Lung (tissue), 12 donors: Measurements from ENCODE around the gene ASTN2. TPM values are rescaled to one million over a fixed set of nuclear protein-coding genes. Genes with fewer than 3 reads are reported as not detected.

ENCODE experiments used
- ATAC-seq: fragments of 200-7000 bp; cut with Tn5 transposase; one replicate; pipeline ENCODE4 v1.9.1; 2020; ENCODE audit warnings: moderate number of reproducible peaks; ENCODE audit not compliant: insufficient read depth, low FRiP score
- DNase-seq, 3 donors: peaks; one replicate each; pipeline ENCODE4 v3.0.0-alpha.2; 2013 to 2017
- H3K27ac ChIP-seq, 2 donors: one replicate each; pipeline ENCODE4 v1.5.1; 2013; ENCODE audit warnings: mild to moderate bottlenecking in 2 of 2, moderate library complexity in 2 of 2, control low read depth in 1 of 2, inconsistent platforms in 1 of 2, low read depth in 1 of 2, low read length in 1 of 2
- H3K27me3 ChIP-seq, 3 donors: one replicate each; pipeline ENCODE4 v1.5.1; 2013; ENCODE audit warnings: low read length in 2 of 3; ENCODE audit not compliant: control insufficient read depth in 3 of 3, insufficient read depth in 3 of 3
- H3K36me3 ChIP-seq, 4 donors: one replicate each; pipeline ENCODE4 v1.5.1; 2013; ENCODE audit warnings: low read length in 4 of 4, mild to moderate bottlenecking in 1 of 4, moderate library complexity in 1 of 4; ENCODE audit not compliant: control insufficient read depth in 4 of 4, insufficient read depth in 4 of 4
- H3K4me1 ChIP-seq, 5 donors: one replicate each; pipeline ENCODE4 v1.5.1; 2013; ENCODE audit warnings: low read length in 5 of 5, mild to moderate bottlenecking in 2 of 5, moderate library complexity in 1 of 5; ENCODE audit not compliant: control insufficient read depth in 5 of 5, insufficient read depth in 5 of 5
- H3K4me3 ChIP-seq: one replicate; pipeline ENCODE4 v1.5.1; 2013; ENCODE audit warnings: mild to moderate bottlenecking, control low read depth, moderate library complexity
- H3K9ac ChIP-seq, 2 donors: one replicate each; pipeline ENCODE4 v1.5.1; 2013; ENCODE audit warnings: low read length in 2 of 2, control low read depth in 1 of 2; ENCODE audit not compliant: insufficient read depth in 1 of 2
- H3K9me3 ChIP-seq, 4 donors: one replicate each; pipeline ENCODE4 v1.5.1; 2013; ENCODE audit warnings: low read length in 3 of 4, mild to moderate bottlenecking in 1 of 4, moderate library complexity in 1 of 4; ENCODE audit not compliant: control insufficient read depth in 4 of 4, insufficient read depth in 3 of 4
- WGBS, 2 donors: extraction: QIAGEN DNeasy Blood & Tissue Kit; methylation state at CpG; one replicate each; pipeline ENCODE4 v1.1.7; 2013; 5-methylcytosine and 5-hydroxymethylcytosine counted together
- polyA plus RNA-seq, 2 donors: library from polyadenylated mRNA; stranded (reverse); fragments of 200-250 nt; gene quantifications; one replicate each; pipeline ENCODE4 v1.2.1, GENCODE V29; 2013
- total RNA-seq, 2 donors: library from RNA; depleted of rRNA in 1 of 2; stranded (reverse); fragments of >200 nt in 1 of 2; gene quantifications; one replicate each; pipeline ENCODE4 v1.2.1, GENCODE V29; 2014 to 2021
- TF ChIP-seq, protein P1 (sequence below): IDR thresholded peaks from 2 replicates; pipeline ENCODE4 v1.5.1; 2012; ENCODE audit warnings: mild to moderate bottlenecking; ENCODE audit errors: control extremely low read depth, extremely low read depth
- donor health status: control.
- donor health status: control.
- donor health status: Bipolar disorder and iron deficiency.
- donor health status: healthy.
- donor health status: DM: yes; HTN: yes; CAD: no.

The ASTN2 gene
- total and polyA plus RNA-seq, 4 donors, result 1.4 to 7.0 (median 3.3) TPM

DNA sequence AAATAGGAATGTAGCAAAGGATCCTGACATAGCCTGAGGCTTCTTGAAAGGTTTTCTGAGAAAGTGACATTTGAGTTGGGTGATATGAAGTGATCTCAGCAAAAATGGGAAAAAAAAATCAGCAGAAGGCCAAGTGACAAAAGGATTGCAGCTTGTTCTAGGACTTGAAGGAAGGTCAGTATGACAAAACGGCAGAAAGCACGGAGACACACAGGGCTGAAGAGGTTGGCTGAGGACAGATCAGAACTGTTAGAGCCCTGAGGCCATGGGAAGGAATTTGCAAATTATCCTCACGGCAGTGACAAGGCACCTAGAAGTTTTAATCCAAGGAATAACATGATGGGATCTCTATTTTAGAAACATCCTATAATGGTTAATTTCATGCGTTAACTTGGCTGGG is 696.7 kb downstream of the ASTN2 start:
- no peaks in the 10 kb centered on the region for H3K27me3 ChIP-seq
- H3K27ac ChIP-seq, result no peak overlapping the region
- H3K4me3 ChIP-seq, result no peak overlapping the region
- H3K4me1 ChIP-seq, result peaks cover 0 to 1% (median 0%) of the 10 kb centered on the region in 5 donors
- ATAC-seq (no peak), DNase-seq (no peak)
- 92 to 95% methylated on average over 4 of the region's 4 CpGs for WGBS, 2 donors
- TF ChIP-seq, protein P1, sequence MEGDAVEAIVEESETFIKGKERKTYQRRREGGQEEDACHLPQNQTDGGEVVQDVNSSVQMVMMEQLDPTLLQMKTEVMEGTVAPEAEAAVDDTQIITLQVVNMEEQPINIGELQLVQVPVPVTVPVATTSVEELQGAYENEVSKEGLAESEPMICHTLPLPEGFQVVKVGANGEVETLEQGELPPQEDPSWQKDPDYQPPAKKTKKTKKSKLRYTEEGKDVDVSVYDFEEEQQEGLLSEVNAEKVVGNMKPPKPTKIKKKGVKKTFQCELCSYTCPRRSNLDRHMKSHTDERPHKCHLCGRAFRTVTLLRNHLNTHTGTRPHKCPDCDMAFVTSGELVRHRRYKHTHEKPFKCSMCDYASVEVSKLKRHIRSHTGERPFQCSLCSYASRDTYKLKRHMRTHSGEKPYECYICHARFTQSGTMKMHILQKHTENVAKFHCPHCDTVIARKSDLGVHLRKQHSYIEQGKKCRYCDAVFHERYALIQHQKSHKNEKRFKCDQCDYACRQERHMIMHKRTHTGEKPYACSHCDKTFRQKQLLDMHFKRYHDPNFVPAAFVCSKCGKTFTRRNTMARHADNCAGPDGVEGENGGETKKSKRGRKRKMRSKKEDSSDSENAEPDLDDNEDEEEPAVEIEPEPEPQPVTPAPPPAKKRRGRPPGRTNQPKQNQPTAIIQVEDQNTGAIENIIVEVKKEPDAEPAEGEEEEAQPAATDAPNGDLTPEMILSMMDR, result no peak
- H3K9me3 ChIP-seq, result no peaks in the 10 kb centered on the region
- no peak overlapping the region for H3K9ac ChIP-seq
- H3K36me3 ChIP-seq, result no peaks in the 10 kb centered on the region

DNA sequence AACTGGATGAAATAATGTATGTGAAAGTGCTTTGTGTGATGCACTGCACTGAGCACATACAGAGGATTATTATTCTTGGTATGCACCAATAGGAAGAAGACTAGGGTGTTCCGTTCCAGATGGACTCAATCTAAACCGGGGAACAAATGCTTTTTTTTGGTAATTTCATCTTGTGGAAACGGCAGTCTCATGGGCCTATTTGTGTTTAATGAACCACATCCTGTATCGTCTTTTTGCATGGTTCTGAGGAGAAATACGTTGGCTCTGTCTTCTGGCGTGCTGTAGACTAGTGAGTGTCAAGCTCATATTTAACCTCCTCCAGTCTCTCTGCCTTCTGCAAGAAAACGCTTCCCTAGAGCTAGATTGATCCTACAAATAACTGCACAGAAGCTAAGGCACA is 697.7 kb downstream of the ASTN2 start:
- Histone ChIP-seq H3K9ac (no peak overlapping the region), H3K4me1 (peaks cover 0 to 1% (median 0%) of the 10 kb centered on the region in 5 donors), H3K4me3 (no peak overlapping the region), H3K27ac (no peak overlapping the region), H3K9me3 (no peaks in the 10 kb centered on the region), H3K36me3 (no peaks in the 10 kb centered on the region), H3K27me3 (no peaks in the 10 kb centered on the region)
- ATAC-seq (no peak), DNase-seq (peak in 1 of 3 donors; percentile 38)
- TF ChIP-seq, protein P1, result no peak
- WGBS, 2 donors, result 62 to 64% methylated on average over 7 of the region's 7 CpGs

DNA sequence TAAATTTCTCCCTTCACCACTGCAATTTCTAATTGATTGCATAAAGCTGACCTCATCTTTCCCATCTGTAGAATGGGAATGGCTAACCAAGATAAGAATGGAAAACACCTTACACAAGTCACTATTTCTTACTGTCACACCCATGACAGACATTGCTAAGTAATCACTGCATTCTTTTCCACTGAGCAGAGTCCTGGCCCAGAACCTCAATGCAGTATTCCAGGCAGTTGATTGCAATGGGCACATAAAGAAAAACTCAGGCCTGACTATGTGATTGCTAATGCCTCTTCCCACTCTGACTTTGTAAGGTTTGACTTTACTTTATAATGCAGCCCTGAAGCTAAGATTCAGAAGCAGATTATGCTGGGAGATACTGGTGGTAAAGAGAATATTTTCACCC is 698.4 kb downstream of the ASTN2 start:
- H3K4me3 ChIP-seq, result no peak overlapping the region
- ATAC-seq (no peak), DNase-seq (no peak)
- H3K27me3 ChIP-seq, result no peaks in the 10 kb centered on the region
- H3K27ac ChIP-seq, result no peak overlapping the region
- no peak overlapping the region for H3K9ac ChIP-seq
- no peaks in the 10 kb centered on the region for H3K9me3 ChIP-seq
- H3K4me1 ChIP-seq, result peaks cover 0 to 1% (median 0%) of the 10 kb centered on the region in 5 donors
- H3K36me3 ChIP-seq, result no peaks in the 10 kb centered on the region
- TF ChIP-seq, protein P1, result no peak

DNA sequence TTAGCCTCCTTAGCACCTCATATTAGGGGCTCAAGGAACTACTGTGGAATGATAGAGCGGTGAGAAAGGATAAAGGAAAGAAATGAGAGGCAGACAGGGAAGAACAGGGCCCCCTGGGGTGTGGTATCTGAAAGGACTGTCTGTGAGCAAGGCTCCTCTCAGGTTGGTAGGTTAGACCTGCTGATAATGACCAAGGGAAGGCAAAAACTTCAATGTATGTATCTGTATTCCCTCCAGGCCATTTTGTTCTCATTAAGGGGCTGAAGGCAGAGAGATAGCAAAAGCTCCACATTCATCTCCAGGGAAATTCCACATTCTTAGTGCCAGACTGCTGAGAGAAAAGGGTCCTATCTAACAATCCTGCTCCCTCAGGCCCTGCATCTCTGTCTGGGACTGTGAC is 699.1 kb downstream of the ASTN2 start:
- no peaks in the 10 kb centered on the region for H3K36me3 ChIP-seq
- H3K27ac ChIP-seq, result no peak overlapping the region
- H3K4me1 ChIP-seq, result peaks cover 0 to 1% (median 0%) of the 10 kb centered on the region in 5 donors
- no peaks in the 10 kb centered on the region for H3K9me3 ChIP-seq
- no peaks in the 10 kb centered on the region for H3K27me3 ChIP-seq
- TF ChIP-seq, protein P1, result no peak
- ATAC-seq, result no peak
- WGBS, 2 donors, result 96 to 100% methylated on average over 1 of the region's 1 CpG
- no peak overlapping the region for H3K9ac ChIP-seq
- no peak overlapping the region for H3K4me3 ChIP-seq
- no peak for DNase-seq
